HG02973 (cell line): ENCODE results near the gene MORC3.
"Not testable (repeated sequence)": the region's sequence is repeated elsewhere in the genome, so short reads cannot be mapped to it uniquely, and the experiment has no call there.

Experiments used
- ATAC-seq: cut with Tn5 transposase; IDR thresholded peaks from one replicate; pipeline ENCODE4 v1.9.1; 2021; ENCODE audit warnings: moderate library complexity; ENCODE audit not compliant: unreplicated experiment

MORC3 gene

DNA sequence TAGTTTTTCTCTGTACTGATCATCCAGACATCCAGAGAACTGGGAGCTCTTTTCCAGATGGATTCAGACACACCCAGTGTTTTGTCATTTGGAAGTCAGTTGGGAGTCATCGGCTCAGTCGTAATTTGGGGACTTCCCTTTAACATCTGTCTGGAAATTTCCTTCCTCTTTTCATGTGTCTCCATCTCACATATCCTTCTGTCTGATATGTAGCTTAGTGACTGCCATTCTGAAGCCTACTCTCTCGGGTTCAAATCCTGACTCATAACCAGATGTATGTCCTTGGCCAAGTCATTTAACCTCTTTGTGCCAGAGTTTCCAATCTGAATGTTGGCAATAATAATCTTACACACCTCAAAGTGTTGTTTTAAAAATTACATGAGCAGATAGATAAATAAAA lies 3.0 kb downstream of the MORC3 start:
- ATAC-seq = no peak

DNA sequence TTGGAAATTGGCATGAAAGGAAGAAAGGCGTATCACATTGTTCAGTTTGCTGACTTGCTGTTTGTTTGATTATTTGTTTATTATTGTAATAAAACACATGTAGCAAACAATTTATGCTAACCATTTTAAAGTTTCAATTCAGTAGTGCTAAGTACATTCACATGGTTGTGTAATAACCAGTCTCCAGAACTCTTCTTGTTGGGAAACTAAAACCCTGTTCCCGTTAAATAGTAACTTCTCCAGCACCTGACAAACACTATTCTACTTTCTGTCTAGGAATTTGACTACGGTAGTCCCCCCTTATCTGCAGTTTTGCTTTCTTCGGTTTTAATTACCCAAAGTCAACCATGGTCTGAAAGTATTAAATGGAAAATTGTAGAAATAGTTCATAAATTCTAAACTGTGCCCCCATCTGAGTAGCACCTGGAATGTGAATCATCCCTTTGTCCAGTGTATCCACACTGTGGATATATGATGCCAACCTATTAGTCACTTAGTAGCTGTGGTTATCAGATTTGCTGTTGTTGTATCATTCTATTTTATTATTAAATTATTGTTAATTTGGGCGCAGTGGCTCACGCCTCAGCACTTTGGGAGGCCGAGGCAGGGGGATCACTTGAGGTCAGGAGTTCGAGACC lies 5.5 kb downstream of the MORC3 start:
- no peak for ATAC-seq

DNA sequence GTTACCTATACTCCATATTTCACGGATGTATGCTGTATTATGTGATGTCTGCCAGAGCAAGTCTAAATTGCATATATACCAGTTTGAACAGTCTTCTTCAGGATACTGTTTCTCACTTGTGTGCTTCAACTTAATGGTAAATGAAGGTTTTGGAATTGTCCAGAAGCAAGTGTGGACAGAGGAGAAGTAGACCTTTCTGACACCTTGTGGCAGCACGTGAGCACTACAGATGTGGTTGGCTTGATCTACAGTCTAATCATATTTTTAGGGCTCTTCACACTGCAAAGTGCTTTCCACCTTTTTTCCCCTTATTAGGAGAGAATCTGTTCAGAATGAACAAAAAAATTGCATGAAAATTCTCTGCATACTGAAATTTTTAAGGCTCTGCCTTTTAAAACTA lies 10.9 kb downstream of the MORC3 start:
- ATAC-seq = peak; percentile 59

DNA sequence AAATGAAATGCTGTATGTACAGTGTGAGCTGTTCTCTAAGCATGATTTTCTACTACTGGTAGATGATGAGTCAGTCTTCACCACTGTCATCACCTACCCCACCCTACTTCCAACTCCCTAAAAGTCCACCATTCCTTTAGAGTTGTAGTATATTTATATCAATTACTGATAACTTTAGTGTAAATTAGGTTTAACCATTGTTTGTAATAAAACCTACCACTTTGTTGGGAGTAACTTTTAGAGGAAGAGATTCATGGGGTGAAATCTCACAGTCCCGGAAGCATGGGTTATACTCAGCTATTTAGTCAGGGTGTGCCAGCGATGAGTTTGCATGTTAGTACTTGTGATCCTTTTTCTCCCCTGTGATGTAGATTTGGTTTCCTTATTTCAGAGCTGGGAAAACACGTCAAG lies 17.1 kb downstream of the MORC3 start:
- ATAC-seq = no peak

DNA sequence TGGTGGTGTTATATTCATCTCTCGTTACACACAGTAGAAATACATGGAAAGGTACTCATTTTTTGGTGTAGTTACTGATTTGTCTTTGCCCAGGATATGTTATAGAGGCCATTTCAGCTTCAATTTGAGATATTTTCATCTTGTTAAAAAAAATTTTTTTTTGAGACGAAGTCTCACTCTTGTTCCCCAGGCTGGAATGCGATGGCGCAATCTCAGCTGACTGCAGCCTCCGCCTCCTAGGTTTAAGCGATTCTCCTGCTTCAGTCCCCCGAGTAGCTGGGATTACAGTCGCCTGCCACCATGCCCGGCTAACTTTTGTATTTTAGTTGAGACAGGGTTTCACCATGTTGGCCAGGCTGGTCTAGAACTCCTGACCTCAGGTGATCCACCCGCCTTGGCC lies 19.0 kb downstream of the MORC3 start:
- no peak for ATAC-seq

DNA sequence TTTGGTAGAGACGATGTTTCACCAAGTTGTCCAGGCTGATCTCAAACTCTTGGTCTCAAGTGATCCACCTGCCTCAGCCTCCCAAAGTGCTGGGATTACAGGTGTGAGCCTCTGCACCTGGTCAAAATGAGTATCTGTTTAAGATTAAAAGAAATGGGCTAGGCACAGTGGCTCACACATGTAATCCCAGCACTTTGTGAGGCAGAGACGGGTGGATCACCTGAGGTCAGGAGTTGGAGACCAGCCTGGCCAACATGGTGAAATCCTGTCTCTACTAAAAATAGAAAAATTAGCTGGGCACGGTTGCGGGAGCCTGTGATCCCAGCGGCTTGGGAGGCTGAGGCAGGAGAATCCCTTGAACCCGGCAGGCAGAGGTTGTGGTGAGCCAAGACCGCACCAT lies 22.6 kb downstream of the MORC3 start:
- ATAC-seq = not testable (repeated sequence)

DNA sequence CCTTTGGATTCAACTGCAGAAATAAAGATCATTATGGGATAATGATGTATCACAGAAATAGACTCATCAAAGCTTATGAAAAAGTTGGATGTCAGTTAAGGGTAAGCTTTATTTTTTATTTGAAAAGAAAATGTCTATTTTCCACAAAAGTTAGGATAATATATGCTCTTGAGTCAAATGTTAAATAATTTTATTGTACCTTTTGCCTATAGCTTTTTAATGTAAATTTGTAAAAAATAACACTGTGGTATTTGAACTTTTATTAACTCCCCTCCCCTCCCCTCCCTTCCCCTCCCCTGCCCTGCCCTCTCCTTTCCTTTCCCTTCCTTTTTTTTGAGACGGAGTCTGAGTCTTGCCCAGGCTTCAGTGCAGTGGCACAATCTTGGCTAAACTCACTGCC lies 24.9 kb downstream of the MORC3 start:
- ATAC-seq = no peak

DNA sequence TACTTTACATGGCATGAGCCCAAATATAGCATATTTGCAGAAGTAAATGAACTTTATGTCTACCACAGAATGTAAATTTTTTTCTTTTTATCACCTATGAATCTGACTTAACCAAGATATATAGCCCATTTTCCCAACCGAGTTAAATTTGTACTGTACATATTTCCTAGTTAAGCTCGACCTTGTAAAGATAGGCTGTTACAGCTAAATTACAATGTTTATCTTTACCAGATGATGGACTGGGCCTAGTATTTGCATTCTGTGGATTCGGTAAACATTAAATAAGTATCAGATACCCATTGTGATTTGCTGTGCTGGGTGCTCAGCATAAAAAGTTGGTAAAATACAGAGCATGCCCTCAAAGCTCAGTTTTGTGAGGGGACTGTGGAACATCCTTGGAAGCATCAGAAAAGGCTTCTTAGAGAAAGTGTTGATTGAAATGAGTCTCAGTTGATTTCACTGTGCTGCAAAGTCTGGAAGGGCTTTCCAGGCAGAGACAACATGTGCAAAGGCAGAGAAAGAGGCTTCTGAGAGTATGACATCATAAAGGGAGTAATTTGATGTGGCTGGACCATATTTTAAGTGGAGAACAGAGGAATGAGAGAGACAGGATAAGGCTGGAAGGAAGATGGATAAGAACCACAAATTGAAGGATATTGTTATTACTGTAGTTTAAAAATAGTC lies 27.4 kb downstream of the MORC3 start:
- no peak for ATAC-seq

DNA sequence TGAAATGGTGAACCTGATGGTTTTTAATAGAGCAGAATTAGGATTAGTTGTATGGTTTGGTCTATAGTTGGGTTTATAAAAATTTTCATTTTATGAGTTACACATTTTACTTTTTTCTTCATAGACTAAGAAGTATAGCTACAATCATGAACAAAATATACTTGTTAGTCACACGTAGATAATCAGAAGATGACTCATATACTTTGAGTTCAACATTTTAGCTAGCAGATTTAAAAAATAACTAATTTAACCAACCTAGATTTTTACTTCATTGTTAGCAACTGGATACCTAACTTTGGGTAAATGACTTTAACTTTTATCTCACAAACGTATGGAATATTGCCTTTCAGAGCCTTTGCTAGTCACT lies 27.9 kb downstream of the MORC3 start:
- ATAC-seq = no peak

DNA sequence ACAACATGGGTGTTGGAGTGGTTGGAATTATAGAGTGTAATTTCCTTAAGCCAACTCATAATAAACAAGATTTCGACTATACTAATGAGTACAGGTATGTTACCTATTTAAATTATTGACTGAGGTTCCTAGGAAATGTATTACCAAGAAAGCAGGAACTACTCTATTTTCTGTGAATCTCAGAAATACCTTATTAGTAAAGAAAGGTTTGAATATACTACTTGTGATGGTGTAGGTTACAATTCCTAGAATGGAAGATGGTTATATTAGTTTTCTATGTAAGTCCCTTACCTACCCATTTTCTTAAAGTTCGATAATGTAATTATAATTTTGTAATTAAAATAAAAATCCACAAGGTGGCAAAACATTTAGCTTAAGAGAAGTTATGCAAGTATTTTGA lies 29.3 kb downstream of the MORC3 start:
- no peak for ATAC-seq

DNA sequence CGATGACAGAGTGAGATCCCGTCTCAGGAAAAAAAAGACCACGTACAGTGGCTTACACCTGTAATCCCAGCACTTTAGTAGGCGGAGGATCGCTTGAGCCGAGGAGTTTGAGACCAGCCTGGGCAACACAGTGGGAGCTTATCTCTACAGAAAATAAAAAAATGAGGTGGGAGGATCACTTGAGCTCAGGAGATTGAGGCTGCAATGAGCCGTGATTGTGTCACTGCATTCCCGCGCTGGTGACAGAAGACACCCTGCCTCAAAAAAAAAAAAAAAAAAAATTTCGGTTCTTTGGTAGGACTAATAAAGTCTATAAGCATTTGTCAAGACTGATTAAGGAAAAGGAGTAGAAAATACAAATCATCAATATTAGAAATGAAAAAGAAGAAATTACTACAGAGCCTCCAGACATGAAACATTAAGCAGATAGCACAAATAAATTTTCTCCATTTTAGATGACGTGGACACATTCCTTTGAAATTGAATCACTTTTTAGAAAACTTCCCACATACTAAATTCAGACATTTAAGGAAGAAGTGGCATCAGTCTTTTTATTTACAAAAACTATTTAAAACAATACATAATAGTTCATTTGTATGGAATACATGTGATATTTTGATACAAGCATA lies 30.4 kb downstream of the MORC3 start:
- no peak for ATAC-seq

DNA sequence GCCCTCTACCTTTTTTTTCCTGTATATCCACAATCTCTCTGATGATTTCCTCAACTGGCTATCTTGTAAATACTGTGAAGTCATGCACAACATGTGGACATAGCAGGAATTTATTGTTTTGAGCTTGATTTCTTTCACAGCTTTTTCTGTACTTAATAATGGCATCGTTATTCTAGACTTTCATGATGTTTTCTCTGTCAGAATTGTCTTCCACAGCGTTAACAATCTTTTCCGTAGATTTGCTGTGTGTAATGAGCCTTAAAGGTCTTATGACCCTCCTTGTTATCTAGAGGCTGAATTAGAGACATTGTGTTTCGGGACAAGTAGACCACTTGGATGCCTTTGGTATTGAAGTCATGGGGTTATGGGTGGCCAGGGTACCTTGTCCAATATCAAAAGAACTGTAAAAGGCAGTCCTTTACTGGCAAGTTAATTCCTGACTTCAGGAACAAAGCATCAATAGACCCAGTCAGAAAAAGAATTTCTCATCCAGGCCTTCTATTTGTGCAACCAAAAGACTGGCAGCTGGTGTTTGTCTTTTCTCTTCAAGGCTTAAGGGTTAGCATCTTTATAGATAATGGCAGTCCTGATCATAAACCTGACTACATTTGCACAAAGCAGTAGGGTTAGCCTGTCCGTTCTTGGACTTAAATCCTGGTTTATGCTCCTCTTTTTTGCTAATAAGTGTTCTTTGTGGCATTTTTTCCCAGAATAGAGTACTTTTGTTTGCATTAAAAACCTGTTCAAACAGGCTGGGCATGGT lies 35.1 kb downstream of the MORC3 start:
- no peak for ATAC-seq

DNA sequence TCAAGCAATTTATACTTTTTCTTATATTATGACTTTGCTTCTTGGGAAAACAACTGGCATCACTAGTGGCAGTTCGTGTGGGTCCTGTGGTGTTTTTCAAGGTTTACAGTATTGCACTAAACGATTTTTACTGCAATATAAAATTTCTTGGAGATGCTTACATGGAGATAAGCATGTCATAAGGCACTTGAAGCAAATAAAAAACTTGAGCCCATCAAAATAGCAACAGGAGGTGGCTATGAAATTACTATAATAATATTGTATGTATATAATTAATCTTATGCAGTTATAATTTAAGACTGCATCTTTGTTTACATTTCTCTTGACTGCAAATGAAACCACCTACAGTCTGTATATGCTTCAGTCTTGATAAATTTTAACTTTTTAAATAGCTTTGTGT lies 35.9 kb downstream of the MORC3 start:
- ATAC-seq = no peak

DNA sequence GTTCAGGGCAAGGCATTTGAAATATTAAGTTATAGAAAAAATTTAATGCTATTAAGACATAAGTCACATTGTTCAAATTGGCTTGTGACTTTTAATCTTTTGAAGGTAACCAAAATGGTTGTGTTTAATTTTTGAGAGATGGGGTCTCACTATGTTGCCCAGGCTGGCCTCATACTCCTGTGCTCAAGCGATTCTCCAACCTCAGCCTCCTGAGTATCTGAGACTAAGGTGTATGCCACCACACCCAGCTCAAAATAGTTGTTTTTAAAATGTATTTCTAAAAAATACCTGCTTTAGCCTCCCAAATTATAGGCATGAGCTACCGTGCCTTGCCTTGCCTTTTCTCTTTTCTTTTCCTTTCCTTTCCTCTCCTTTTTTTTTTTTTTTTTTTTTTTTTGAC lies 39.2 kb downstream of the MORC3 start:
- ATAC-seq = no peak

DNA sequence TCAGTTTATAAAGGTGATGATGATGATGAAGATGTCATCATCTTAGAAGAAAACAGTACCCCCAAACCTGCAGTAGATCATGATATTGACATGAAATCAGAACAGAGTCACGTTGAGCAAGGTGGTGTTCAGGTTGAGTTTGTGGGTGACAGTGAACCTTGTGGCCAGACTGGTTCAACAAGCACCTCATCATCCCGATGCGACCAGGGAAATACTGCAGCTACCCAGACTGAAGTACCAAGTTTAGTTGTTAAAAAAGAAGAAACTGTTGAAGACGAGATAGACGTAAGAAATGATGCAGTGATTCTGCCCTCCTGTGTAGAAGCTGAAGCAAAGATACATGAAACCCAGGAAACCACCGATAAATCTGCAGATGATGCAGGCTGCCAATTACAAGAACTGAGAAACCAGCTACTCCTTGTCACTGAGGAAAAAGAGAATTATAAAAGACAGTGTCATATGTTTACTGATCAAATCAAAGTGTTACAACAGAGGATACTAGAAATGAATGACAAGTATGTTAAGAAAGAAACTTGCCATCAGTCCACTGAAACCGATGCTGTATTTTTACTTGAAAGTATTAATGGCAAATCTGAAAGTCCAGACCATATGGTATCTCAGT lies 49.2 kb downstream of the MORC3 start:
- ATAC-seq = no peak

DNA sequence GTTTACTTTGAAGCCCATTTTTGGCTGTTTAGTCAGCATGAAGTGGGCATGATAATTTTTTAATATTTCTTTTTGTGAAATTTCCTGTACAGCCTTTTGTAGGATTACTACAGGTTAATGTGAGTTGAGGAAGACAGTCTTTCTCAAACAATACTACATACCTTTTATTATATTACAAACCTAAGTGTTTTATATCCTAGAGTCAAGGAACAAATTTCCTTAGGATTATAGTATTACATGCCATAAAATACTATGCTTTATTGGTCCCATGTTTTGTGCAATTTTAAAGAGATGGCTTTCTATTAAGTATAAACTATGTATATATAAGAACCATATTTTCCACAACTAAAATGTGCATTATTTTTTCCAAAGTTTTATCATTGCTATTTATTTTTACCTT lies 56.0 kb downstream of the MORC3 start:
- ATAC-seq = no peak

DNA sequence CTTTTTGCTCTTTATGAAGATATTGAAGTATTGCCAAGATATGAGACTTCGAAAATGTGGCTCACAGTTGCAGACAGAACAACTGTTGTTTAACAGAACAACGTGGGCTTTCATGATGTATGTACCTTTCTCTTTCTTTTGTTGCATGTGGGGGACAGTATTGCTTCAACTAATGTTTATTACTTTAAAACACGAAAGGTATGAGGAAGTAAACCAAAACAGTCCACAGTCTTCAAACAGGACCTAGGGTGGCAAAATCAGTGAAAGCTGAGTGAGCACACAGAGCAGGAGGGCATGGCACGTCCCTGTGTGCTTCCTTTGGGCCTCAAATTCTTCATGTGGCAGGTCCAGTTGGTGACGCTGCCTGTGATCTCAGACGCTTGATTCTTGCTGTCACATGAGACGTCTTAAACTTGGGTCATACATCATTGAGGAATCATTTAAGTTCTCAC lies 57.4 kb downstream of the MORC3 start:
- no peak for ATAC-seq

DNA sequence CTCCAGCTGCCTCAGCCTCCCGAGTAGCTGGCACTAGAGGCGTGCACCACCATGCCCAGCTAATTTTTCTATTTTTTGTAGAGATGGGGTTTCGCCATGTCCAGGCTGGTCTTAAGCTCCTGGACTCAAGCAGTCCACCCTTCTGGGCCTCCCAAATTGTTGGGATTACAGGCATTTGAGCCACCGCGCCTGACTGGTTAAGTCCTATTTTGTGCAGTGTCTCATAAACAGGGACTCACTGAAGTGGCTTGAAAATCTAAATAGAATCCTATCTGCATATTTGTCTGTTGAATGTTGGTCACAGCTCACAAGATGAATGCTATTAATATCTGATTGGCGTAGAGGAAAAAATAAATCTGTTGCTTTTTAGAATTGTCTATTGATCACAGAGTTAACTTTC lies 59.3 kb downstream of the MORC3 start:
- ATAC-seq = no peak

DNA sequence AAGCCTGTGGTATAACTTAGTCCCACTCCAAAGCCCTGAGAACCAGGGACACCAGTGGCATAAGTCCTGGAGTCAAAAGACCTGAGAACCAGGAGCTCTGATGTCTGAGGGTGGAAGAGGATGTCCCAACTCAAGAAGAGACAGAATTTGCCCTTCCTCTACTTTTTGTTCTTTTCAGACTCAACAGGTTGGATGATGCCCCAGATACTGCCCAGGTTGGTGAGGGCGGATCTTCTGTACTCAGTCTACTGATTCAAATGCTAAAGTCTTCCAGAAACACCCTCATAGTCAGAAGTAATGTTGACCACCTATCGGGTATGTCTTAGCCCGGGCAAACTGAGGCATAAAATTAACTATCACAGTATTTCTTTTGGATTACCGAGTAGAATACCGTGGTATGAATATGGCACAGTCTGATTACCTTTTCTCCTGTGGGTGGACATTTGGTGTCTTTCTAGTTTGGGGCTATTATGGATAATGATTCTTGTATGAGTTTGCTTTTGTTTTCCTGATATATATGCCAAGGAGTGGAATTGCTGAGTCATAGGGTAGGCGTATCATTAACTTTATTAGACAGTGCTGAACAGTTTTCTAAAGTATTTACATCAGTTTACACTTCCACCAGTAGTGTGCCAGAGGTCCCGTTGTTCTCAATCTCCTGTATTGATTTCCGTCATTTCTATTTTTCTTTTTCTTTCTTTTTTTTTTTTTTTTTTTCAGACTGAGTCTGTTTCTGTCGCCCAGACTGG lies 62.0 kb downstream of the MORC3 start:
- no peak for ATAC-seq

DNA sequence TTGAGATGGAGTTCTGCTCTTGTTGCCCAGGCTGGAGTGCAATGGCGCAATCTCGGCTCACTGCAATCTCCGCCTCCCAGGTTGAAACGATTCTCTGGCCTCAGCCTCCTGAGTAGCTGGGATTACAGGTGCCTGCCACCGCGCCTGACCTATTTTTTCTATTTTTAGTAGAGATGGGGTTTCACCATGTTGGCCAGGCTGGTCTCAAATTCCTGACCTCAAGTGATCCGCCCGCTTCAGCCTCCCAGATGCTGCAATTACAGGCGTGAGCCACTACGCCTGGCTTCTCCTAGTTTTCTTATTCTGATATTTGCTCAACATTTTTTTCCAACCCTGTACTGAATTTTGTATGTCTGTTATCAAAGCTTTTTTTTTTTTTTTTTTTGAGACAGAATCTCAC lies 62.7 kb downstream of the MORC3 start:
- ATAC-seq = not testable (repeated sequence)

DNA sequence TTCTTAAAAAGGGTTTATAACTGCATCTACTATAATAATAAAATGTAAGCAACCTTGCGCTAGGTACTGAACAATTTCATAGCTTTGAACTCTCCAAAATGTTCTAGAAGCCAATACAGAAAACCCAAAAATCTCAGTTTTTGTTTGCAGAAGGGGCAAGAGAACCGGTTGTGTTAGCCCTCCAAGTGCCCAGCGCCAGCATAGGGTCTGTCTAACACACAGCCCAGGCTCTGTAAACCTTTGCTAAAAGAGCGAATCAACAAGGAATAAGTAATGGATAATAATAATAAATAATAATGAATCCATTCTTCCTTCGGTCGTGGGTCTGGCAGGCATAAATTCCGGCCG lies 64.9 kb downstream of the MORC3 start:
- no peak for ATAC-seq
